GM18502 (cell line): ENCODE measurements around the gene DPF3.

Experiments used
- ATAC-seq: cut with Tn5 transposase; IDR thresholded peaks from one replicate; pipeline ENCODE4 v1.9.1; 2021; ENCODE audit warnings: mild to moderate bottlenecking; ENCODE audit not compliant: unreplicated experiment, poor library complexity

Gene DPF3

DNA sequence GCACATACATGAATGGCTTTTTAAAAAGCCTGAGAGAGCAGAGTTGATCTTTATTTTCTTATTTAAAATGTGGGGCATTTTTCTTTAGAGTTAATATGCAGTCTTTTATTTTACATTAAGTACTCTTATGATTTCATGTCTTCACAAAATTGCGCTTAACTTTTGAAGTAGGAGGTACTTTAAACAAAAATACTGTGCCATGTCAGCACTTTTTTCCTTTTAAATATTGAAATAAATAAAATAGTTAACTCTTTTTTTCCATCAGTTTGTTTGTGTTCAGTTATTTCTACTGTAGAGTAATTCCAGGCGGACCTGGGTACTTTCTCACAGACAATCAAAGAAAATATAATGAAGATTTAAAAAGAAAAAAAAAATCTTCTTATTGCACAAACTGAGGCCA, 231.7 kb downstream of the DPF3 start:
- no peak for ATAC-seq

DNA sequence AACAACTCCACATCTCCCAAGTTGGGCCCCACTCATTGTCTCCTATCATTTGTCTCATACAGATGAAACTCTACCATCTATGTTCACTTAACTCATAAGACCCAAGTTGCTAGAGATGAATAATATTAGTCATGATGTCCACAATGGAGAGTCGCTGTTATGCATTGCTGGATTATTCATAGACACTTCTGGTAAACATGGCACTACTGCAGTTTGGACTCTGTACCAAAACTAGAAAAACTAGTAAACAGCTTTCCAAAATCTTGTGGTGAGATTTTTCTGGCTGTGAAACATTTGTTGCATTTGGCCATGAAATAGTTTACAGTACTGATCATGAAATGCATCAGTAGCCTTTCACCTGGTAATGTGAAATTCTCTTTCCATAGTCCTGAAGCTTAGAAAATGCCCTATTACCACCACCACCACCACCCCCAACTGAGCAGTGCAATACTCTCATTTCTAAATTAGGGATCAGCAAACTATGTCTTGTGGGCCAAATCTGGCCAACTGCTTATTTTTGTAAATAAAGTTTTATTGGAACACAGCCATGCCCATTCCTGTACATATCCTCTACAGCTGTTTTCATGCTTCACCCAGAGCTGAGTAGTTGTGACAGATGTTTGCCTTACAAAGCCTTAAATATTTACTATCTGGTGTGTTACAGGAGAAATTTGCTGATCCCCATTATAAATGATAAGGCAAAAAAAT, 236.5 kb downstream of the DPF3 start:
- ATAC-seq, result no peak

DNA sequence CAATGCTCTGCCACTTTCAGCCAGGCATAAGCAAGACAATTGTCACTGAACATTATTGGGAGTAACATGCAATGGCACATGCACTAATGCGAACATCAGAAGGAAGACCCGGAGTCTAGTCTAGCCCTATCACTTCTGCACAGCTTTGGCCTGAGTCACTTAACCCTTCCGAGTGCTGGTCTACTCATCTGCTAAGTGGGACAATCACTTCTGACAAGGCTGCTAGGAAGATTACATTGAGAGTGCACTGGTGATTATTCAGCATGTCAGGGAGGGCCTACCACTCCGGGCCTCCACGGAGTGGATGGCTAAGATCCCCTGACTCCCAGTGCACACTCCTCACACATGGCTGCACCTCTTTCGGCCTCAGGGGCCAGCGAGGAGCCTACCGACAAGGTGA, 240.9 kb downstream of the DPF3 start:
- ATAC-seq, result no peak

DNA sequence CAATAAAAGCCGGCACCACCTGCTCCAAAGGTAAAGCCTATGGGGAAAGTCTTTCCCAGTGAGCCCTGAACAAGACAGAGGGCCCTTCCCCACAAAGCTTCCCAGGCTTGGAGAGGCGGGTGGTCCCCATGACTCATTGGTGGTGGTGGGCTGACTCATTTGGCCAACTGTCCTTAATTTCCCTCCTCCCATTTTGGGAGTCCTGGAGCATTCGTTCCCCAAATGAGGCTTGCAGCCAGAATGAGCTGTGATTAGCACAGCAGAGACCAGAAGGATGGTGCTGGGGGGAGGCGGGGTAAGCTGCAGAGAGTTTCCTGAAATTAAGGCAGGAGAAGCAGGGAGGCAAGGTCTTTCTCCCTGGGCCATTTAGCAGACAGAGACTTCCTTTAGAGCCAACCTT, 241.7 kb downstream of the DPF3 start:
- ATAC-seq, result no peak

DNA sequence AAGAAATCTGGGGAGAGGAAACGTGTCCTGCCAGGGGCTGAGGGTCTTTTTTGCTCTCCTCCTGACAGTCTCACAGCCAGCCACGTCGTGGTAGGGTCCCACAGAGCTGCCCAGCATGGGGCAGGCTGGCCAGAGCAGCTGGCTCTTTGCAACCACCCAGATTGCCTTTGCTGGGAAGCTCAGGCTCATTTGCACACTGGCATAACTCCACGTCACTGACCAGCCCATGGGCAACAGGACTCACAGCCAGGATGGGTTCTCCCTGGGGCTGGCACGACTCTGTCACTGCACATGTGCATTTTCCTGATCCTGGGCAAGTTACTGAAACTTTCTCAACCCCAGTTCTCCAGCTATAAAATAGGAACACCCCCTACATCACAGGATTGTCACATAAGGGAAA, 242.2 kb downstream of the DPF3 start:
- no peak for ATAC-seq

DNA sequence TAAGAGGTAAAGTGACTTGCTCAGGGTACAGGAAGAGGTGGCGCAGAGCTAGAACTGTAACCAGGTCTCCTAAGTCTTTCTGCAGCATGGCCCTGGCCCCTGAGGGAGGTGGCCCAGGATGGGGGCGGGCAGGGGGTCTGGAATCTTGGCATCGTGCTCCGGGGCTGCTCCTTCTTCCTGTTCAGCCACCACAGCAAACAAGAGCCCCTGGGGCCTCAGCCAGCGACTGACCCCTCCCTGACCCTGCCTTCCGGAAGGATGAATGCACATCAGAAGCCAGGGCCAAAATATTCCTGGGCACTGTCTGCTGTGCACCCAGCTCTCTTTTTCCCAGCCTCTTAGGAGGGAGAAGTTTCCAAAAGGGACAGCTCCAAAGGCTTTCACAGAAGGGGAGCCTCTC, 242.8 kb downstream of the DPF3 start:
- ATAC-seq, result no peak

DNA sequence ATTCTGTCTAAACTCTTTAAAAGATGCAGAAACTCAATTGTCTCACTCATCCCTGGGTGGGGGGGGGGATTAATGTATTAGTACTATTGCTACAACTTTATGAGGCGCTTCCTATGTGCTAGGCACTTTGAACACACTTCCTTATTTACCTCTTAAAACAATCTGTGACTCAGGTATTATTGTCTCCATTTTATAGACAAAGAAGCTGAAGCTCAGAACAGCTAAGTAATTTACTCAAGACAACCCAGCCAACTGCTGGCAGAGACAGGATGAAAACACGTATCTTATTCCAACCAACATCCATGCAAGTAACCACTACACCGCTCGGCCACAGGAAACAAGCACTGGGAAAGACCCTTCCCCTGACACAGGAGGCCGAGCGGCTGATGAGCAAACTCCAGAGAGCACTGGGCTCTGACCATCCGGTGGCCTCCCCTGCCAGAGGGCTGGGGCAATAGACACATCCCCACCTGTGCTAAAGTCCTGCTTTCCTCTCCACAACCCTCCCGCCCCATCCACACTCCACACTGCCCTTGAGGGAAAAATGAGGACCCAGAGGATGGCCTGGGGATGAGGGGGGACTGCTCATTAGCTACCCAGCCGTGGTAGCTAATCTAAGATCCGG, 244.2 kb downstream of the DPF3 start:
- no peak for ATAC-seq

DNA sequence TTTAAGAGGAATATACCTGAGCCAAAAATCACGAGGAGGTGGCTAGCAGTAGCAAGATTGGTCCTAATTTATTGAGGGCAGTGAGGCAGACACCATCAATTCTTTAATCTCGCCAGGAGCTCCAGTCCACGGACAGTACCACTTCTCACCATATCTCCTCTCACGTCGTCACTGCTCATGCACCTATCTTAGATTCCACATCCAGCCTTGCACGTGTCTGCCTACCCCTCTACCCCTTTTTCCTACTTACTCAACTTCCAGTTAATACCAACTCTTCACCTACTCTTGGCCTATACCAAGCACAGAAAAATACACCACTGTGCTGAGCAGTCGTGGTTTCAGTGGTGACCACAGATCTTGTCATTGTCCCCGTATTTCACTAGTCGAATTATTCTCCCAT, 246.1 kb downstream of the DPF3 start:
- ATAC-seq, result no peak

DNA sequence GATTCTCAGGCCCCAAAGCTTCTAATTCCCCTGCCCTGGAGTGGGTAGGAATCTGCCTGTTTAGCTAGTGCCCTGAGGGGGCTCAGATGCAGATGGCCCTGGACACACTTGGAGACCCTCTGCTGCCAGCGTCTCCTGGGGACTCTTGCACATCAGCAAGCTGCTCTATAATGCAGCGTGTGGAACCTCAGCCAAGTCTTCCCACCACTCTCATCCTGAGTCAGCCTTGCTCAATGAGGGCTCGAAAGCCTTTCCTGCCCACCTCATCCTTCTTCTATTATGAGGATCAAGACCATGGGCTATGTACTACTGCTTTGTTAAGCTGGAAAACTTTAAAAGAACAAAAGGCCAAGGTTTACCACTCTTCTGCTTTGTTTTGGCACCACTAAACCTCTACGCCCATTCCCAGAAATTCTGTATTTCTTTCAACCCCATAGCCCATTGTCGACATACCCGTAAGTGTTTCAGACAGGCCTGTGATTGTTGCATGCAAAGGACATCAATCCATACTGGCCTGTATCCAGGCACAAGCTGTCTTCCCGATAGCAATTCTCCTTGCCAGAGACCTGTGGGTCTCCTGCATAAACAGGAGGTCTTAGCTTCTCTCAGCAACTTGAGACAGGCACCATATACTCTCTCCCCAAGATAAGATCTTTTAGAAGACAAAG, 246.9 kb downstream of the DPF3 start:
- ATAC-seq, result no peak

DNA sequence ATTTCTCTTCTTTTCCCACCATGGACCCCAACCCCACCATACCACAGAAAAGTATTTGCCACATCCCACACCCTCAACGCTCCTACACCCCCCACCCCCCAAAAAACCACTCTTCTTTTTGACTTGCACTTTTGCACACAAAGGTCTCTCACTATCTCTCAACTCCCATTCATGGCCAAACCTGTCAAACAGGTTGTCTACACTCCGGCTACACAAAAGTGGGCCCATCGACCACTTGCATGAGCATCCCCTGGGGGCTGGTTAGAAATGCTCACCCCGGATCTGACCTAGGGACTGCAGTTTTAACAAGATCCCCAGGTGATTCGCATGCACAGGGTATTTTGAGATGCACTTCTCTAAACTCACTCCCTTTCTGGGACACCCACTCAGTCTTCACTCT, 248.2 kb downstream of the DPF3 start:
- ATAC-seq, result no peak

DNA sequence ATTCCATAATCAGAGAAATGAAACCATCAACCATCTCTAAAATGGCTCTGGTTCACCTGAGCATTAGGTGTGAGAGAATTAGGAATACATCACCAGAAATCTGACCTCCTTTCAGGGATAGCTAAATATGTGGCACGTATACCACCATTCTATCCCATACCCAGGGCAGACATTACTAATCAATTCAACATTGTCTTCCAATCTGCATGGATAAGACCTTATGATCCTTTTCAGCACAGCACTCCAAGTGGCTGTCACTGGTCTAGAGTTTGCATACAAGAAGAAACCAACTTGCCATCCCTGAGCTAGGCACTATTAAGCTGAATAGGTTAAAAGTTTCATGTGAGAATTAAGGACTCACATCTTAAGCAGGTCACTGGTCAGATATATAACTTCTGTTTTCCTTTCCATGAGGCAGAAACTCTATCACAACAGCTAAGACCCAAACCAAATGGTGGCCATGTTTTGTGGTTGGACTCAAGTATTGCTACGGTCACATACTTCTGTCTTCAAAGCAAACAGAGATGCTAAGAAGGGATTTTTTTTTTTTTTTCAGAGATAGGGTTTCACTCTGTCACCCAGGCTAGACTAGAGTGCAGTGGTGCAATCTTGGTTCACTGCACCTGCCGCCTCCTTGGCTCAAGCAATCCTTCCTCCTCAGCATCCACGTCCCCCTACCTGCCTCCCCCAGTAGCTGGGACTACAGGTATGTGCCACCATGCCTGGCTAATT, 249.0 kb downstream of the DPF3 start:
- no peak for ATAC-seq

DNA sequence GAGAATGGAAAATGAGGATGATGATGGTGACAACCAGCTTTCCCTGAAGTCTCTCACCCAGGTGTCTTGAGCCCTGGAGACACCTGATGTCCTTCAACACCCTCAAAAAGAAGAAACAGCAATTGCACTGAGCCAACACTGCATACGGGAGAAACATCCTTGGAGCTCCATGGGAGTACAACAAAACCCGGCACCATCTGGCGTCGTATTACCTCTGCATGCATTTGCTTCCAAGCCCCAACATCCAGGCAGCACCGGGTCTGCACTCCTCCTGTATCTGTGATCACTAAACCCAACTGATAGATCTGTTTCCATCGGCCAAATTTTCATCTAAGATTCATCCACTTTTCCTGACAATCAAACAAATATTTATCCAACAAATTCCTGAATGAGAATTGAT, 249.9 kb downstream of the DPF3 start:
- no peak for ATAC-seq

DNA sequence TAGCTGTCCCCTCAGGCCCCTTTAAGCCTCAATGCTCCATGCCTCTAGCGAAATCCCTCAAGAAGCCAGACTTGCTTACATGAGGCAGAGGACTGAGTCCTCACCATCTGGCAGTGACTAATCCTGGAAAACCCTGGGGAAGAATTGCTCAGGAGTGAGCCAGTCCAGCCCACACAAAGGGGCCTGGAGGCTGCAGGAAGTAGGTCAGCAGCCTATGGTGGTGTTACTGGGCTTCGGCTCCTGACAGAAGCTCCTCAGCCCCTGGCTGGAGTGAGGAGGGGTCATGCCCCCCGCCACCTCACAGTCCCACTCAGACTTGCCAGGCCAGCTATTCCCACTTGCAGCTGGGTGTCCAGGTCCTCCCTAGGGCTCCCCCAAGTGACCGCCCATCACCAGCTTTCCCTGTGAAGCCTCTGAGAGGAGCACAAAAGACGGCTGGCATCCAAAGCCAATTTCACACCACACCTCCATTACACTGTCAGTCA, 250.5 kb downstream of the DPF3 start:
- ATAC-seq, result no peak

DNA sequence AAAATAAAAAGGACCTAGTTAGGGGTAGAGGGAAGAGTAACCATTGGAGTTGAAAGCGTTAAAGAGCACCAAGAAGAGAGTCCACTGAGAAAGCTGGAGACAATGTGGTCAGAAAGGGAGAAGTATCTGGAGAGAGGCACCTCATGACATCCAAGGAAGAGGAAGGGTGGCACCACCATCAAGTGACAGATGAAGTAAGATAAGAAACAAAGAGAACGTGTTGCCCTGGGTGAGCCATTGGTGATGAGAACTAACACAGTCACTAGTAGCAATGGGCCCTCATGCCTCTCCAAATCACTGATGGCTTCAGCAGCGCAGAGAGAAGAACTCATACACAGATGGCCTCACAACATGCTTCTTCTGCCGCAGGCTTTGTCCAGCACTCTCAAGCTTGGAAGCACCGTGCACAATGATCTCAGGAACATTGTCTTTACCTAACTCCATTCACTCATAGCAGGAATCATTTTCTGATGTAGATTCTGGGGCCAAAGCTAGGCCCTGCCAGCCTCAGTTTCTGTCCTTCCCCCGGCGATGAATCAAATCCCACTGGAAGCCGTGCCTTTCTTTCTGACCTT, 252.9 kb downstream of the DPF3 start:
- no peak for ATAC-seq

DNA sequence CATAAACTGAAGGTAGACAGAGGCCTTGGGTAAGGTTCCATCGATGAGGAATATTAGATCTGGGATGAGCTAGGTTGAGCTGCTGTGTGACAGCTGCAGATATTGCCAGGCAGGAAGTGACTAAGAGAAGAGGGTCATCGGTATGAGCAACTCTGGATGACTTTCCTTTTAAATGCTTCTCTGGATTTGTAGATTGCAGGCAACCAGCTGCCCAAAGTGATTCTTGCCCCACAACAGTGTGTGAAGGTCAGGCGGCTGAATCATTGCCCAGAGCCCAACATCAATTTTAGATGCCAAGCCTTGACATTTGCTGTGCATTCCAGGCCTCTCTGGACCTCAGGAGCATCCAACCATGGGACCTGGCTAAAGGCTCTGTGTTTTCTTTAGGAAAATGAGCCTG, 255.9 kb downstream of the DPF3 start:
- ATAC-seq, result no peak

DNA sequence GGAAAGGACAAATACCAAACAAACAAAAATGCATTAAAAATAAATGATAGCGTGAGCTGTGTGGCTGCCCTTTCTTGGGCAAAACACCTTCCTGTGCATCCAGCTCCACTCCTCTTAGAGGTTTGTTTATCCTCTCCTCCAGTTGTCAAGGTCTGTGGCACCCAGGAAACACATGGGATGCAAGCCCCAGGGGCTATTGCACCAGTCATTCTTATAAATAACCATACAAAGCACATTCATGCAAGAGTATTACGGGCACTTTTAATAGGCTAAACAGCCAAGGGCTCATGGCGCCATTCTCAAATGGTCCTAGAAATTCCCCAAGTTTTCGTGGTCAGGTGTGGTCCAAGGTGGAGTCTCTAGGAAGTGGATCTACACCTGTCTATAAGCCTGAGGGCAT, 257.0 kb downstream of the DPF3 start:
- ATAC-seq, result no peak

DNA sequence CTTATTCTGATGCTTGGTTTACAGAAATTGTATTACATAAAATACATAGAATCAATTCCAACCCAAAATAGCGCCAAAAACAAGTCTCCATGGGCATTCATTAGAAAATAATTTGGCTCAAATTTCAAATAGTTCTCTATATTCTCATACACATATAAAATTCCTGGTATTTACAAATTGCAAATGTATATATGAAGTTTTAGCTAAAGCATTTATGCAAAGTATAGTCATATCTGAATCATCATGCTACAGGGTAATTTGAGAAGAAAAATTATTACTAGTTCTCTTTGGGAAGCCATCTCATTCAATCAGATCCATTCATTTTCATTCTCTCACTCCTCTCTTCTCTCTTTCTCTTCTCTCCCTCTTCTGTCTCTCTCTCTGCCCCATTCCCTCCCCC, 257.8 kb downstream of the DPF3 start:
- no peak for ATAC-seq

DNA sequence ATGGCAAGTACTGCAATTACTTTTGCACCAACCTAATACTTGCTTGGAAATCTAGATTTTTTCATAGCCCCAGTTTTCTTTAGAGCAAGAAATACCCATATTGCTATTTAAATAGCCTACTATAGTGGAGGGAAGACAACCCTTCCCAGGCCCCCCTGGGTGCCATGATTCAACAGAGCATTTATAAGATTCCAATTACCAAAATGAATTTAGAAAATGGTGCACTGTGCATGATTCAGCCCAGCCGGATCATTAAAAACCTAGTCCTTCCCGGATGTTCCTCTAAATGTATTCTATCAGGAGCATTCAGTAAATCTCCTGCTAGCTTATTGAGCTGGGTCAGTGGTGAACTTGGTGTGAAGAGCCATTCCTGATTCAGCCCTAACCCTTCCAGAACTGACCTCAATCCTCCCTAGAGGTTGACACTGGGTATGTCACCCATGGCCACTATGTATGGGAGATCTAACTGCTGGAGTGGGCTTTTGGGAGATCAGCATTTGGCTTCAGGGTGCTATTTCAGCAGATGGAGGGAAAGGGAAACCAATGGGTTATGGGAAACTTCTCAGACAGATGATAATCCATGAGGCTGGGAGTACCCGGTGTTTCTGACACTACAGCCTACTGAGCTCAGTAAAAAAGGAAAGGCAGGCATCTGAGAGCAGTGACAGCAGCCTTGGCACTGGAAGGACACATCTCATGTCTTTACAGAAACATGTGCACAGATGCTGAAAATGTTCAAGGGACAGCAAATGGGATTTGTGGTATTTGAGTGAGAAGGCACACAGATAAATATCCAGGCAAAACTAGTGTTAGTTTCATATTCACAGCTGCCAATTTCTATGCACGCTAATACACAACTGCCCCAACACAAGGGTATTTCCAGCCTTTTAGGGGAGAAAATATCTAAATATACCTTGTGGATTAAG, 258.9 kb downstream of the DPF3 start:
- no peak for ATAC-seq

DNA sequence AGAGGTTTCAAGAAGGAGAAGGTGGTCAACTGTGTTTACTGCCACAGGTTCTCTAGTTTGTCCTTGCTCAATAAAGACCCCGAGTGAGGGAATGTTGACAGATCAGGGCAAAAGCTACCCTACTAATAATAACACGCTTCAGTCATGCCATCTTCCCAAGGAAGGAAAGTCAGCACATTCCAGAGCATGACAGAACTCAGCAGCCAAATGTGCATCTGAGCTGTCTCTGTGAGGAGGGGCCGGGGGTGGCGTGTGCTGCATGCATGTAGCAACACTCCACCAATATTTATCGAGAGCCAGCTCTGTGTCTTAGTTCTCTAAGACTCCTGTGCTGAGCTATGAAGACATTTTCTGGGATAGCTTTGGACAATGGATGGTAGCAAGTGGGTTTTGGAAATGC, 260.4 kb downstream of the DPF3 start:
- no peak for ATAC-seq

DNA sequence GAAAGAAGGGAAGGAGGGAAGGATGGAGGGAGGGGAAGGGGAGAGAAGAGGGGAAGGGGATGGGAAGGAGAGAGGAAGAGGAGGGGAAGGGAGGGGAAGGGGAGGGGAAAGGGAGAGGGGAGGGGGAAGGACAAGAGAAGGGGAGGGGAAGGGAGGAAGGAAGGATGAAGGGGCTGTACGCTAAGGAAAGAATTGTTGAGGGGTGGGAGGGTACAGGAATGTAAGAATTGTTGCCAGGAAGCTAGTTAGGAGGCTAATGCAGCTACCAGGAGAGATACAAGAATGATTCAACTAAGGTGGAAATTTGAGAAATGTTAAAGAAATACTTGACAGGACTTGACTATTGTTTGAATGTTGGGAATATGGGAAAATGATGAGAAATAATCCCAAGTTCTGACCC, 261.2 kb downstream of the DPF3 start:
- ATAC-seq, result no peak
